Transverse colon (tissue), 4 donors: Measurements from ENCODE around the gene LARGE1.

Experiments
- CTCF ChIP-seq, 5 experiments: fragments of 200-600 bp in 3 of 5; fragments of 450-650 bp in 2 of 5; sonication (generic) in 3 of 5; IDR thresholded peaks; 1 replicate in 2 of 5; 2 replicates in 3 of 5; pipeline ENCODE4 v1.5.1; 2016 to 2017; ENCODE audit warnings: antibody characterized with exemption in 5 of 5, inconsistent platforms in 3 of 5, mild to moderate bottlenecking in 2 of 5, moderate library complexity in 1 of 5
- EP300 ChIP-seq: sonication (generic); formaldehyde crosslinking; IDR thresholded peaks from one replicate; pipeline ENCODE4 v1.6.1; 2017; ENCODE audit warnings: antibody characterized with exemption, low read depth
- POLR2A ChIP-seq: fragments of 450-650 bp; IDR thresholded peaks from one replicate; pipeline ENCODE4 v1.6.1; 2016; ENCODE audit warnings: antibody characterized with exemption, mild to moderate bottlenecking, moderate library complexity
- POLR2AphosphoS5 ChIP-seq, 3 donors: sonication (generic); formaldehyde crosslinking; IDR thresholded peaks; one replicate each; pipeline ENCODE4 v1.6.1; 2016; ENCODE audit warnings: antibody characterized with exemption in 3 of 3

- TF ChIP-seq POLR2A (no peak), CTCF (IDR thresholded peaks at IDR 0.05) (no peak), POLR2AphosphoS5 (IDR thresholded peaks at IDR 0.05) (no peak), EP300 (no peak)
Measured at GRCh38 chr22:33828302-33828701, 92.0 kb downstream of the LARGE1 start.
